DND-41 (cell line): ENCODE results near the gene SPTSSA.

Source experiments
- ATAC-seq: fragments of 200-7000 bp; cut with Tn5 transposase; 3 replicates; pipeline ENCODE4 v1.9.1; 2021; ENCODE audit warnings: low read depth; ENCODE audit not compliant: insufficient read depth
- DNase-seq: peaks from one replicate; pipeline ENCODE4 v3.0.0-alpha.2; 2020
- H2AFZ ChIP-seq: 2 replicates; pipeline ENCODE4 v1.6.0; 2012; ENCODE audit warnings: low read depth, low read length
- H3K27ac ChIP-seq: 2 replicates; pipeline ENCODE4 v1.5.1; 2012; ENCODE audit warnings: low read length, inconsistent platforms
- H3K27me3 ChIP-seq: fragments of 200-600 bp; sonication (generic); 2 replicates; pipeline ENCODE4 v1.6.0; 2012; ENCODE audit warnings: low read length, mild to moderate bottlenecking, inconsistent platforms; ENCODE audit not compliant: insufficient read depth, poor library complexity
- H3K36me3 ChIP-seq: 2 replicates; pipeline ENCODE4 v1.5.1; 2012; ENCODE audit warnings: low read length, inconsistent platforms; ENCODE audit not compliant: insufficient read depth
- H3K4me1 ChIP-seq: 2 replicates; pipeline ENCODE4 v1.5.1; 2012; ENCODE audit warnings: mild to moderate bottlenecking, low read length; ENCODE audit not compliant: insufficient read depth
- H3K4me2 ChIP-seq: 2 replicates; pipeline ENCODE4 v1.6.0; 2012; ENCODE audit warnings: mild to moderate bottlenecking, moderate library complexity, low read length, inconsistent platforms; ENCODE audit not compliant: insufficient read depth
- H3K4me3 ChIP-seq, 2 experiments: fragments of 200-600 bp in 1 of 2; shearing (Covaris generic) in 1 of 2; 2 replicates each; pipeline ENCODE4 v1.5.1; 2012 to 2016; ENCODE audit warnings: inconsistent platforms in 2 of 2, low read length in 2 of 2, mild to moderate bottlenecking in 2 of 2, low read depth in 1 of 2, moderate library complexity in 1 of 2
- H3K79me2 ChIP-seq: 2 replicates; pipeline ENCODE4 v1.6.0; 2012; ENCODE audit warnings: low read length, inconsistent platforms; ENCODE audit not compliant: insufficient read depth
- H3K9ac ChIP-seq: 2 replicates; pipeline ENCODE4 v1.6.0; 2012; ENCODE audit warnings: low read depth, mild to moderate bottlenecking, inconsistent platforms, low read length, moderate library complexity
- H3K9me3 ChIP-seq: 2 replicates; pipeline ENCODE4 v1.5.1; 2012; ENCODE audit warnings: low read length, moderate library complexity, mild to moderate bottlenecking, inconsistent platforms; ENCODE audit not compliant: insufficient read depth, severe bottlenecking
- H4K20me1 ChIP-seq: 2 replicates; pipeline ENCODE4 v1.6.0; 2012; ENCODE audit warnings: low read length; ENCODE audit not compliant: insufficient read depth
- CTCF ChIP-seq: IDR thresholded peaks from 2 replicates; pipeline ENCODE4 v1.5.1; 2012; ENCODE audit warnings: borderline replicate concordance, low read length, moderate library complexity, mild to moderate bottlenecking; ENCODE audit not compliant: poor library complexity, severe bottlenecking; ENCODE audit errors: extremely low read depth
- EZH2 ChIP-seq: IDR thresholded peaks from 3 replicates; pipeline ENCODE4 v1.6.1; 2012; ENCODE audit warnings: borderline replicate concordance, low read depth, mild to moderate bottlenecking, moderate library complexity, low read length, inconsistent platforms; ENCODE audit not compliant: severe bottlenecking

SPTSSA gene

GRCh38 chr14:34423445-34423844, 38.6 kb downstream of the SPTSSA start:
- Histone ChIP-seq H3K79me2 (no peaks in the 10 kb centered on the region), H3K36me3 (no peaks in the 10 kb centered on the region), H3K9ac (no peak overlapping the region), H3K27me3 (no peaks in the 10 kb centered on the region), H3K4me2 (no peak overlapping the region), H4K20me1 (no peaks in the 10 kb centered on the region), H3K27ac (no peak overlapping the region), H2AFZ (no peak overlapping the region), H3K4me1 (no peaks in the 10 kb centered on the region), H3K4me3 (no peak overlapping the region), H3K9me3 (no peaks in the 10 kb centered on the region)
- TF ChIP-seq CTCF (no peak), EZH2 (no peak)
- ATAC-seq (no peak), DNase-seq (no peak)

DNA sequence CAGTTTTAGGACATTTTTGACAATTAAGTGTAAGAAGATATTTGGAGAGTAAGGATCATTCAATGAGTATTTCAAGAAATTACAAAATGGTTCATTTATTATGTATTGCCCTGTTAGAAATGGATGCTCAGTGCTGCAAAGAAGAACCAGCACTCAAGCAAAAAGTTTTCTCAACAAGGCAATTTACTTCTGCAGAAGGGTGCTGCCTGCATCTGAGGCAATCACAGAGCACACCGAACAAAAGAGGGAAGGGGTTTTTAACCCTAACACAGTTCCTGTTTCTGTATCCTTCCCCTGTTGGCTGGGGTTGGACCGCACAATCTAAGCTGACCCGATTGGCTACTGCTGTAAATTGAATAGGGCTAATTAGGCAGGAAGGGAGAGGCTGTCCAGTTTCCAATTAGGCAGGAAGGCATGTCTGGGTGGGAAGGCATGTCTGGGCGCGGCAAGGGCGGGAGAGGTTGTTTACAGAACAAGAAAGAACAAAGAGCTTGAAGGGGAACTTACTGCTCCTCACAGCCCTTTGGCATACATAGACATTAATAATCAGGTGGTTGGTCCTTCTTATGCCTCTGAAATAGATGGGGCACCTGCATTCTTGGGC, 41.4 kb downstream of the SPTSSA start:
- Histone ChIP-seq H2AFZ (no peak overlapping the region), H3K27ac (no peak overlapping the region), H4K20me1 (no peaks in the 10 kb centered on the region), H3K4me3 (no peak overlapping the region), H3K27me3 (no peaks in the 10 kb centered on the region), H3K36me3 (no peaks in the 10 kb centered on the region), H3K9me3 (no peaks in the 10 kb centered on the region), H3K4me2 (no peak overlapping the region), H3K4me1 (no peaks in the 10 kb centered on the region), H3K9ac (no peak overlapping the region), H3K79me2 (no peaks in the 10 kb centered on the region)
- TF ChIP-seq EZH2: no peak
- TF ChIP-seq CTCF: no peak
- DNase-seq (no peak), ATAC-seq (no peak)

GRCh38 chr14:34409721-34410120, 52.3 kb downstream of the SPTSSA start:
- H3K4me3 ChIP-seq: no peak overlapping the region
- TF ChIP-seq EZH2 (no peak), CTCF (no peak)
- no peak overlapping the region for H3K27ac ChIP-seq
- no peaks in the 10 kb centered on the region for H3K79me2 ChIP-seq
- H2AFZ ChIP-seq: no peak overlapping the region
- no peaks in the 10 kb centered on the region for H3K4me1 ChIP-seq
- DNase-seq (no peak), ATAC-seq (no peak)
- no peaks in the 10 kb centered on the region for H4K20me1 ChIP-seq
- H3K9me3 ChIP-seq: peaks cover 6% of the 10 kb centered on the region
- no peak overlapping the region for H3K9ac ChIP-seq
- no peaks in the 10 kb centered on the region for H3K36me3 ChIP-seq
- no peak overlapping the region for H3K4me2 ChIP-seq
- no peaks in the 10 kb centered on the region for H3K27me3 ChIP-seq

DNA sequence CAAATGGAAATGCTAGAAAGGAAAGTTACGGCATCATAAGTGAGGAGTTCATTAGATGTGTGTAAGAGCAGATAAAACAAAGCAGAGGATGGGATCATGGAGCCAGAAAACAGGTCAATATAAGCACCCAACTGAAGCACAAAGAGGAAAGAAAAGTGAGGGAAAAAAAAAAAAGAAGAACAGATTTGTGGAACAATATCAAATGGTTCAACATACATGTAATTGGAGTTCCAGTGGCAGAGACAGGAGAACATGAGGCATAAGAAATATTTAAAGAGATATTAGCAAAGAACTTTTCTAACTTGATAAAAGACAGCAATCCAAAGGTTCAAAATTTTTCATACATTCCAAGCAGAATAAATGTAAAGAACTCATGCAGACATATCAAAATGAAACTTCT, 54.1 kb downstream of the SPTSSA start:
- no peak overlapping the region for H3K4me2 ChIP-seq
- H3K9me3 ChIP-seq: peaks cover 6% of the 10 kb centered on the region
- ATAC-seq (no peak), DNase-seq (no peak)
- H3K79me2 ChIP-seq: no peaks in the 10 kb centered on the region
- H3K4me1 ChIP-seq: no peaks in the 10 kb centered on the region
- no peaks in the 10 kb centered on the region for H3K36me3 ChIP-seq
- no peak overlapping the region for H2AFZ ChIP-seq
- no peaks in the 10 kb centered on the region for H4K20me1 ChIP-seq
- H3K4me3 ChIP-seq: no peak overlapping the region
- no peaks in the 10 kb centered on the region for H3K27me3 ChIP-seq
- no peak for TF ChIP-seq CTCF
- TF ChIP-seq EZH2: no peak
- no peak overlapping the region for H3K27ac ChIP-seq
- no peak overlapping the region for H3K9ac ChIP-seq
